HepG2 (cell line): ENCODE results near the gene BABAM1. TPM values are rescaled to one million over a fixed set of nuclear protein-coding genes. Genes with fewer than 3 reads are reported as not detected.

ENCODE experiments used
- ARID5B ChIP-seq: IDR thresholded peaks from 2 replicates; pipeline ENCODE4 v1.4.0; 2020; ENCODE audit warnings: mild to moderate bottlenecking, missing genetic modification reagents
- IKZF4 ChIP-seq: sonication (generic); formaldehyde crosslinking; IDR thresholded peaks from 2 replicates; pipeline ENCODE4 v1.5.1; 2020; ENCODE audit warnings: borderline replicate concordance, mild to moderate bottlenecking, low read depth, missing genetic modification reagents; ENCODE audit errors: not compliant biosample characterization
- KMT2B ChIP-seq: IDR thresholded peaks from 2 replicates; pipeline ENCODE4 v1.6.1; 2016; ENCODE audit warnings: missing genetic modification reagents, missing compliant biosample characterization
- MAFF ChIP-seq: IDR thresholded peaks from 2 replicates; pipeline ENCODE4 v1.6.1; 2011; ENCODE audit warnings: low read depth, low read length, improper control_type of control experiment
- NFYC ChIP-seq: IDR thresholded peaks from 2 replicates; pipeline ENCODE4 v1.6.1; 2016; ENCODE audit warnings: missing genetic modification reagents, missing compliant biosample characterization
- PAXIP1 ChIP-seq: sonication (generic); formaldehyde crosslinking; conservative IDR thresholded peaks from 2 replicates; pipeline ENCODE4 v1.4.0; 2020; ENCODE audit warnings: mild to moderate bottlenecking, missing genetic modification reagents, moderate library complexity
- POLR2AphosphoS5 ChIP-seq: IDR thresholded peaks from 2 replicates; pipeline ENCODE4 v1.6.1; 2012; ENCODE audit warnings: low read depth, low read length
- RXRA ChIP-seq: sonication (generic); formaldehyde crosslinking; IDR thresholded peaks from 2 replicates; pipeline ENCODE4 v1.5.1; 2020; ENCODE audit warnings: missing genetic modification reagents
- ZFP37 ChIP-seq: sonication (generic); formaldehyde crosslinking; IDR thresholded peaks from 2 replicates; pipeline ENCODE4 v1.4.0; 2020; ENCODE audit warnings: missing genetic modification reagents, borderline replicate concordance
- ZFP82 ChIP-seq: sonication (generic); formaldehyde crosslinking; IDR thresholded peaks from 2 replicates; pipeline ENCODE4 v1.5.1; 2020; ENCODE audit warnings: mild to moderate bottlenecking, missing genetic modification reagents, borderline replicate concordance
- ZNF646 ChIP-seq: sonication (generic); formaldehyde crosslinking; IDR thresholded peaks from 2 replicates; pipeline ENCODE4 v1.9.0; 2021; ENCODE audit warnings: mild to moderate bottlenecking, missing genetic modification reagents
- ZNF713 ChIP-seq: sonication (generic); formaldehyde crosslinking; IDR thresholded peaks from 2 replicates; pipeline ENCODE4 v1.4.0; 2020; ENCODE audit warnings: mild to moderate bottlenecking, missing genetic modification reagents
- ZNF768 ChIP-seq: sonication (generic); formaldehyde crosslinking; IDR thresholded peaks from 2 replicates; pipeline ENCODE4 v1.4.0; 2020; ENCODE audit warnings: missing genetic modification reagents
- ZNF883 ChIP-seq: sonication (generic); formaldehyde crosslinking; IDR thresholded peaks from 2 replicates; pipeline ENCODE4 v1.5.1; 2020; ENCODE audit warnings: mild to moderate bottlenecking, missing genetic modification reagents; ENCODE audit errors: not compliant biosample characterization
- ZSCAN22 ChIP-seq: sonication (generic); formaldehyde crosslinking; IDR thresholded peaks from 2 replicates; pipeline ENCODE4 v1.4.0; 2020; ENCODE audit warnings: mild to moderate bottlenecking, missing genetic modification reagents
- polyA plus RNA-seq, 8 experiments: library from polyadenylated mRNA; depleted of rRNA in 3 of 8; stranded (reverse) in 7 of 8; unstranded in 1 of 8; fragments of >200 nt; fragmentation: Illumina TruSeq in 4 of 8; extraction: Trizol in 4 of 8; gene quantifications; 2 replicates each; pipeline versions ENCODE4 v1.2.1 to v1.2.3, GENCODE V29; 2011 to 2016; ENCODE audit warnings: low read depth in 4 of 8, missing spikeins in 1 of 8, mixed read lengths in 1 of 8; ENCODE audit not compliant: insufficient read depth in 1 of 8
- total RNA-seq, 5 experiments: library from RNA; depleted of rRNA; stranded (reverse); fragments of >200 nt; fragmentation: Illumina TruSeq; extraction: Trizol; gene quantifications; 2 replicates each; pipeline ENCODE4 v1.2.3, GENCODE V29; 2016; ENCODE audit warnings: low read depth in 1 of 5

BABAM1 gene
- total and polyA plus RNA-seq, 2 of the 13 experiments (the other 11 are each of a cell fraction or from before 2014, with no cell fraction given): 70.0 to 82.0 TPM

GRCh38 chr19:17266975-17267788 is at the start of gene BABAM1 (continued):
- TF ChIP-seq ARID5B (CRISPR knock-in tag) (no peak), NFYC (peak; percentile 94), ZSCAN22 (CRISPR knock-in tag) (no peak), RXRA (CRISPR knock-in tag) (peak; percentile 23; the same call in 1 of the 2 replicates), ZNF768 (CRISPR knock-in tag) (no peak), KMT2B (CRISPR knock-in tag) (peak; percentile 69; the same call in 1 of the 2 replicates), MAFF (no peak), ZFP37 (no peak), ZNF646 (CRISPR knock-in tag) (no peak), ZNF713 (no peak), POLR2AphosphoS5 (peak; percentile 84), IKZF4 (CRISPR knock-in tag) (no peak), PAXIP1 (CRISPR knock-in tag) (peak; percentile 41), ZFP82 (CRISPR knock-in tag) (no peak), ZNF883 (no peak)
